Naive thymus-derived CD8-positive, alpha-beta T cell (primary cell): ENCODE data around the gene RND2. TPM values are rescaled to one million over a fixed set of nuclear protein-coding genes. Genes with fewer than 3 reads are reported as not detected.
"Not testable (repeated sequence)": the region's sequence is repeated elsewhere in the genome, so short reads cannot be mapped to it uniquely, and the experiment has no call there.

ENCODE experiments used
- ATAC-seq, 2 donors: fragments of 150-1000 bp; cut with Tn5 transposase in 1 of 2; sonication (Bioruptor Pico), chemical (Tn5 transposase) in 1 of 2; 1 replicate in 1 of 2; 2 replicates in 1 of 2; pipeline ENCODE4 v1.10.0; 2021; ENCODE audit warnings: mild to moderate bottlenecking in 2 of 2, moderate library complexity in 2 of 2
- POLR2A ChIA-PET: fragments of 350-600 bp; sonication (Branson Sonifier 250); formaldehyde crosslinking; loops from one replicate; lab custom pipeline; 2021; ENCODE audit warnings: antibody characterized with exemption; lab: Charles Lee
- DNase-seq, 10 donors: peaks; one replicate each; pipeline versions ENCODE4 v3.0.0 to v3.0.0-alpha.2; 2020 to 2022
- H3K27ac Mint-ChIP-seq, 10 donors: one replicate each; pipeline ENCODE4 v1.8.0; 2020 to 2022; ENCODE audit warnings: mild to moderate bottlenecking in 10 of 10, mixed read lengths in 10 of 10, moderate library complexity in 4 of 10, inconsistent platforms in 1 of 10
- H3K27me3 Mint-ChIP-seq, 5 donors: one replicate each; pipeline ENCODE4 v1.8.0; 2021 to 2022; ENCODE audit warnings: mixed read lengths in 5 of 5
- H3K36me3 Mint-ChIP-seq, 3 donors: one replicate each; pipeline ENCODE4 v1.8.0; 2020 to 2022; ENCODE audit warnings: mixed read lengths in 3 of 3, mild to moderate bottlenecking in 2 of 3, inconsistent platforms in 1 of 3
- H3K4me1 Mint-ChIP-seq, 4 donors: one replicate each; pipeline ENCODE4 v1.8.0; 2021 to 2022; ENCODE audit warnings: mixed read lengths in 4 of 4
- H3K4me3 Mint-ChIP-seq, 10 donors: one replicate each; pipeline ENCODE4 v1.8.0; 2020 to 2022; ENCODE audit warnings: mild to moderate bottlenecking in 10 of 10, mixed read lengths in 10 of 10, moderate library complexity in 6 of 10, inconsistent platforms in 1 of 10
- H3K9me3 Mint-ChIP-seq, 9 donors: one replicate each; pipeline ENCODE4 v1.8.0; 2020 to 2022; ENCODE audit warnings: mixed read lengths in 9 of 9, mild to moderate bottlenecking in 3 of 9, inconsistent platforms in 1 of 9, moderate library complexity in 1 of 9
- polyA plus RNA-seq, 3 donors: library from polyadenylated mRNA; unstranded; fragments of 300-500 nt; fragmentation: Illumina TruSeq; gene quantifications; one replicate each; pipeline ENCODE4 v1.2.3, GENCODE V29; 2021
- total RNA-seq, 8 experiments: library from RNA in 2 of 8; stranded (reverse) in 2 of 8; gene quantifications; one replicate each; pipeline ENCODE4 v1.2.3 and lab custom pipeline; 2021 to 2026

The RND2 gene, protein sequence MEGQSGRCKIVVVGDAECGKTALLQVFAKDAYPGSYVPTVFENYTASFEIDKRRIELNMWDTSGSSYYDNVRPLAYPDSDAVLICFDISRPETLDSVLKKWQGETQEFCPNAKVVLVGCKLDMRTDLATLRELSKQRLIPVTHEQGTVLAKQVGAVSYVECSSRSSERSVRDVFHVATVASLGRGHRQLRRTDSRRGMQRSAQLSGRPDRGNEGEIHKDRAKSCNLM
- total RNA-seq (under 1 TPM in 1 of 2 experiments, not detected in 1; 0.16 TPM), polyA plus RNA-seq (under 1 TPM in 2 of 3 donors, not detected in 1; 0.08 to 0.09 TPM), total RNA-seq (lab: John Stamatoyannopoulos, UW) (0 to 0.81 (median 0.32) reads per million in 6 experiments)

DNA sequence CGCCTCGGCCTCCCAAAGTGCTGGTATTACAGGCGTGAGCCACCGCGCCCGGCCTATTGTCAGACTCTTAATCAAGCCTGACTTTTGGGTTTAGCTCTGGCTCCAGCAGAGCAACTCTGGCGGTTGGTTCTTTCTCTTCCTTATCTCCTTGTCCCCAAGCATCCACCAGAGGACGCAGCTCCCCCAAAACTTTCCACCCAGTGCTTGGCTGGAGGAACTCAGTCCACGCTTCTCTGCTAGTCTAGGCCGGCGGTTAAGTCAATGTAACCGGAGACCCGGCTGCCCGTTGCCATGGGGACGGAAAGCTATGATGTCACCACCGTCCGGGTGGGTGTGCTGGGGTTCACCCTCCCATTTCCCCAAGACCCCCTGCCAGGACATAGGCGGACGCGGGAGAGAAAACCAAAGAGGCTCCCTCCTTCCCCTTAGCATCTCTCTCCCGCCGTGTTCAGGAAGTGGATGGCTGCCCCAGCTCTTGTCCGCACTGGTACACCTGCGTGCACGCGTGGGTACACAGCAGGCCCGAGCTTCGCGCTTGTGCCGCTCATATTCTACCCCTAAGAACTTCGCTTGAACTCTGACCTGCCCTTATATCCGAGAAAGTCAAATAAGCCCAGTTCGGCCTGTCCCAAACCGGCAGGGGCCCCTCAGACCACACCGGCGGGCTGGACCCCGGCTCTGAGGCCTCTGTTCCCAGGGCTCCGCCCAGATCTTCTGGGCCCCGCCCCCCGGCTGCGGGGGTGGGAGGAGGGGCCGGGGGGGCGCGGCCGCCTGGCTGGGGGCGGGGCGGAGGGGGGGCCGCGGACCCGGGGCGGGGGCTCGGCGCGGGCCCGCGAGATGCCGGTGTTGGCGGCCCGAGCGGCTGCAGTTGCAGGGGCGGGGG lies at the start of gene RND2:
Gene RND2 (plus strand): TSS at position 825 of the 883 bp plus-strand sequence. CDS start 117 bp downstream, outside the sequence.
- H3K36me3 Mint-ChIP-seq = no peaks in the 10 kb centered on the region
- ATAC-seq = peak; percentile 66
- H3K4me1 Mint-ChIP-seq = peaks cover 18 to 38% (median 27%) of the 10 kb centered on the region in 4 donors
- DNase-seq = peak; percentile 72 to 93 (median 78)
- H3K4me3 Mint-ChIP-seq = peak within 1 kb of the TSS; percentile 84 to 95 (median 92)
- H3K9me3 Mint-ChIP-seq = no peaks in the 10 kb centered on the region
- H3K27ac Mint-ChIP-seq = peak within 1 kb of the TSS; percentile 85 to 96 (median 94)
- POLR2A ChIA-PET = interaction anchor here (0.5 to 3.8 kb wide), 14 partner anchors 12 to 344 kb away, joined by 3 to 29 read pairs (median 4); partner anchors contain the start of genes IFI35, NBR1, RPL27 and TMEM106A
- no peaks in the 10 kb centered on the region for H3K27me3 Mint-ChIP-seq

DNA sequence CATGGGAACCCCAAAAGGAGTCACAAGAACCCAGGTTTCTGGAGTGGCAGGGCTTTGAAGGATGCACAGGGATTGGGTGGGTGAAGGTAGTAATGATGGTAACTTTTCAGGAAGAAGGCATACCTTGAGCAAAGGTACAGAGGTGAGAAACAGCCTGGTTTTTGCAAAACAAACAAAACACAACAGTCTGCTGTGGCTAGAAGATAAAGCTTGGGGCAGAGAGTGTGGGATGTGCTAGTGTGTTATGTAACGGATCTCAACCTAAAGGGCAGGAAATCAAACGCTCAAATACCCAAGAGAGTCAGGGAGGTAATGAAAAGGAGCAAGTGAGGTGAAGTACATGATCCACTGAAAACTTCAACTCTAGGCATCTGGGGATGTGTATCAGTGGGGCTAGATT lies 49.8 kb upstream of the RND2 start:
- DNase-seq (no peak), ATAC-seq (no peak)
- peaks cover 0 to 2% (median 0%) of the 10 kb centered on the region in 5 donors for H3K27me3 Mint-ChIP-seq
- no peak overlapping the region for H3K4me3 Mint-ChIP-seq
- no peaks in the 10 kb centered on the region for H3K36me3 Mint-ChIP-seq
- H3K4me1 Mint-ChIP-seq = peaks cover 5 to 14% (median 12%) of the 10 kb centered on the region in 4 donors
- POLR2A ChIA-PET = interaction anchor here (0.7 to 1.2 kb wide), 2 partner anchors 196 to 1321 kb away, joined by 3 read pairs; partner anchors contain the start of gene NBR1
- no peaks in the 10 kb centered on the region for H3K9me3 Mint-ChIP-seq
- H3K27ac Mint-ChIP-seq = peak overlapping the region in 2 of 10 donors; percentile 48 to 83

DNA sequence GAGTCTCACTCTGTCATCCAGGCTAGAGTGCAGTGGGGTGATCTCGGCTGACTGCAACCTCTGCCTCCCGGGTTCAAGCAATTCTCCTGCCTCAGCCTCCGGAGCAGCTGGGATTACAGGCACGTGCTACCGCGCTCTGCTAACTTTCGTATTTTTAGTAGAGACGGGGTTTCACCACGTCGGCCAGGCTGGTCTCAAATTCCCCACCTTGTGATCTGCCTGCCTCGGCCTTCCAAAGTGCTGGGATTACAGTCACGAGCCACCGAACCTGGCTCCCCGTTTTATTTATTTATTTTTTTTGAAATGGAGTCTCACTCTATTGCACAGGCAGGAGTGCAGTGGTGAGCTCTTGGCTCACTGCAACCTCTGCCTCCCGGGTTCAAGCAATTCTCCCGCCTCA lies 49.3 kb upstream of the RND2 start:
- H3K27ac Mint-ChIP-seq = peak overlapping the region in 1 of 10 donors; percentile 14
- H3K27me3 Mint-ChIP-seq, H3K4me3 Mint-ChIP-seq, ATAC-seq, DNase-seq, H3K36me3 Mint-ChIP-seq, H3K9me3 Mint-ChIP-seq, POLR2A ChIA-PET: not testable (repeated sequence)
- H3K4me1 Mint-ChIP-seq = peaks cover 7 to 19% (median 14%) of the 10 kb centered on the region in 4 donors

DNA sequence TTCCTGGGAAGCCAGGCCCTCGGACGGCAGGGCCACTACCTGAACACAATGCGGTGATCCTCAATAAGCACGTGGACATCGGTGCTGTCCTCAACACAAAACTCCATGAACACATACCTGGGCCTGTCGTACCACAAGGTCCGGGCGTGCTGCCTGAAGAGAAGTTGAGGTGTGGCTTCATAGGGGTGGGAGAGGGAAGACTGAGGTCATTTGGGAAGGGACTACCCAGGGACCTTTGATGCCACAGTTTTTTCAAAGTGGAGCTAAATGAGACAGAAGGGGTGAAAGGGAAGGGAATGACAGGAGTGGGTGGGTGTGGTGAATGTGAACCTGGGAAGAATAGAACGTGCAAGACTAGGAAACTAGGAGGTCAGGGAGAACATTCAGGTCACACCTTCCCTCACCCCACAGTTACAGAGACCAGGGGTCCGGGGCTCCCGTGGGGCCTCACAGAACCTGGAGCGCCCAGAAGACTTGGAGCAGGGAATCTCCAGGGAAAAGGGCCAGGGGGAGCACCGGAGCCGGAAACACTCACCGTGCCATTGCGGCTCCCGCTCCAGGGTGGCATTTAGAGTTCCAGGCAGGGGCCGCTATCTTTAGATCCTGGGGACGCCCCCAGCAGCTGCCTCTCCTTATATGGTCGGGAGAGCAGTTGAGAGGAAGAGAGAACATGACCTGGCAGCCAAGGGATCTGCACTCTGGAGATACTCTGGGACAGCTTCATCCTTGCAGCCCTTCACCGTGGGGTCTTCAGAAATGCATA lies 45.3 kb upstream of the RND2 start, which contains the start of gene PTGES3L:
Gene PTGES3L (minus strand): TSS at position 570 of the 763 bp plus-strand sequence. CDS start 27 bp downstream, at position 543.
- Mint-ChIP-seq H3K27me3 (no peaks in the 10 kb centered on the region), H3K36me3 (peaks cover 0 to 10% (median 2%) of the 10 kb centered on the region in 3 donors), H3K4me1 (peaks cover 16 to 45% (median 37%) of the 10 kb centered on the region in 4 donors), H3K4me3 (peak within 1 kb of the TSS; percentile 91 to 100 (median 98)), H3K27ac (peak within 1 kb of the TSS; percentile 92 to 99 (median 96)), H3K9me3 (no peaks in the 10 kb centered on the region)
- ATAC-seq (peak; percentile 36 to 47), DNase-seq (peak in 4 of 10 donors; percentile 12 to 70 (median 22))
- POLR2A ChIA-PET = interaction anchor here (0.9 to 2.9 kb wide), 5 partner anchors 11 to 156 kb away, joined by 3 to 18 read pairs (median 5); partner anchors contain the start of genes BECN1 and RPL27

DNA sequence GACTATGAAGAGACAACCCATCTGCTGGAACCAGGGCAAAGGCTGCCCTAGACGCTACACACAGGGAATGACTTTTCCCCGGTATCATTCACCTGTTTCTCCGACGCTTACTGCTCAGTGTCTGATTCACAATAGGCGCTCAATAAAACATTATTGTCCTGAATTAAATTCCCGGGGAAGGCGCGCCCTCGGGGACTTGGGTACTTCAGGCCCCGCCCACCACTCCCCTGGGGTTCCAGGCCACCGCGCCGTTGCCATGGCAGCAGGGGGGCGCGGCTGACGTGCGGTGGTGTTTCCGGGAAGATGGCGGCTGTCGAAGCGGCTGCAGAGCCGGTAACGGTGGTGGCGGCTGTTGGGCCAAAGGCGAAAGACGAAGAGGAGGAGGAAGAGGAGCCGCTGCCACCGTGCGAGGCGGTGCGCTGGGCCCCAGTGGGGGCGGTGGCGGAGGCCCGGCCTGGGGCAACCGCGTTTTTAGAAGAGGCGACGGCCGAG lies 44.7 kb upstream of the RND2 start, which contains the start of gene RUNDC1:
Gene RUNDC1 (plus strand): TSS at position 292 of the 492 bp plus-strand sequence. CDS start 12 bp downstream, at position 304.
- H3K27me3 Mint-ChIP-seq = no peaks in the 10 kb centered on the region
- H3K4me1 Mint-ChIP-seq = peaks cover 16 to 51% (median 39%) of the 10 kb centered on the region in 4 donors
- ATAC-seq (peak; percentile 85 to 90), DNase-seq (peak; percentile 85 to 94 (median 89))
- H3K9me3 Mint-ChIP-seq = no peaks in the 10 kb centered on the region
- H3K36me3 Mint-ChIP-seq = peaks cover 0 to 16% (median 2%) of the 10 kb centered on the region in 3 donors
- H3K4me3 Mint-ChIP-seq = peak within 1 kb of the TSS; percentile 91 to 100 (median 98)
- peak within 1 kb of the TSS; percentile 92 to 99 (median 96) for H3K27ac Mint-ChIP-seq
- POLR2A ChIA-PET = interaction anchor here (0.8 to 2.9 kb wide), 6 partner anchors 12 to 380 kb away, joined by 3 to 18 read pairs (median 4); partner anchors contain the start of genes BECN1 and RPL27

DNA sequence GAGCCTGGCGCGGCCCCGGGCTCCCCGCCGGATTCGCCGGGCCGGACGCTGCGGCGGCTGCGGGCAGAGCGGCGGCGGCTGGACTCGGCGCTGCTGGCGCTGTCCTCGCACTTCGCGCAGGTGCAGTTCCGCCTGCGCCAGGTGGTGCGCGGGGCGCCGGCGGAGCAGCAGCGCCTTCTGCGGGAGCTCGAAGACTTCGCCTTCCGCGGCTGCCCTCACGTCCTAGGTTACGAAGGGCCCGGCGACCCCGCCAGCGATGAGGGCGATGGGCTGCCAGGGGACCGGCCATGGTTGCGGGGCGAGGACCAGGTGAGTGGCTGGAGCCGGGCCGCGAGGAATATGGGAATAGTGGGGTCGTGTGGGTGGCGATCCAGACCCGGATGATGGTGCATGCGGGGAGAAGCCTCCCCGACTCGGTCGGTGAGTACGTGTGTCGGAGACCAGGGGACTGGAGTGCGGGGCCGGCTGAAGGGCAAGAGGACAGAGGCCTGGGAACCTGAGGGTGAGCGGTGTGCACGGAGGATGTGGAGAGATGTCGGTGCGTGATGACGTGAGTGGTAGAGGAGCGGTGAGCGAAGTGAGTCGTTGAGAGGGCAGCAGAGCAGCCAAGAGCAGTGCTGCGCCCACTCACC lies 44.1 kb upstream of the RND2 start:
- POLR2A ChIA-PET = interaction anchor here (0.6 to 2.9 kb wide), 4 partner anchors 17 to 386 kb away, joined by 3 to 18 read pairs (median 4); partner anchors contain the start of gene RPL27
- peak overlapping the region; percentile 91 to 97 (median 94) for H3K4me3 Mint-ChIP-seq

DNA sequence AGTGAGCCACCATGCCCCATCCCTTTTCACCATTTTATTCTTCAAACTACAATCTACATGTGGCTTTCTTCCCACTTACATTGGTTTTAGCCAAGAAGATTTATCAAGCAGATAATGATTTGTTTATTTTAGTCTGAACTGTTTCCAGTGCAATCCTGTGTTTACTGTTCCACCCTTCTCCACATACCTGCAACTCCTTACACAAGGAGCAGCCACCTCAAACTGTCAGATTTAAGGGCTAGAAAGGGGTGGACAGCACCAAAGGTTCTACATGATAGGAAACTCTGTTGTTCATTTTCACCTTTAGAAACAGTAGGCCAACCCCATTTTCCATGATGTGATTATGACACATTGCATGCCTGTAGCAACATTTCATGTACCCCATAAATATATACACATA lies 42.8 kb upstream of the RND2 start:
- Mint-ChIP-seq H3K4me1 (peaks cover 16 to 61% (median 40%) of the 10 kb centered on the region in 4 donors), H3K4me3 (peak overlapping the region in 9 of 10 donors; percentile 25 to 97 (median 94)), H3K27me3 (no peaks in the 10 kb centered on the region), H3K36me3 (peaks cover 0 to 33% (median 5%) of the 10 kb centered on the region in 3 donors), H3K27ac (peak overlapping the region in 6 of 10 donors; percentile 37 to 96 (median 57)), H3K9me3 (no peaks in the 10 kb centered on the region)
- DNase-seq = no peak
- POLR2A ChIA-PET = no interaction called here
- no peak for ATAC-seq

More for the DNA sequence above, 44.1 kb upstream of the RND2 start:
- H3K27me3 Mint-ChIP-seq = no peaks in the 10 kb centered on the region
- no peaks in the 10 kb centered on the region for H3K9me3 Mint-ChIP-seq
- peak; percentile 77 to 81 for ATAC-seq
- peaks cover 0 to 21% (median 5%) of the 10 kb centered on the region in 3 donors for H3K36me3 Mint-ChIP-seq
- H3K27ac Mint-ChIP-seq = peak overlapping the region; percentile 75 to 99 (median 94)
- peak; percentile 26 to 72 (median 48) for DNase-seq
- peaks cover 16 to 57% (median 40%) of the 10 kb centered on the region in 4 donors for H3K4me1 Mint-ChIP-seq

DNA sequence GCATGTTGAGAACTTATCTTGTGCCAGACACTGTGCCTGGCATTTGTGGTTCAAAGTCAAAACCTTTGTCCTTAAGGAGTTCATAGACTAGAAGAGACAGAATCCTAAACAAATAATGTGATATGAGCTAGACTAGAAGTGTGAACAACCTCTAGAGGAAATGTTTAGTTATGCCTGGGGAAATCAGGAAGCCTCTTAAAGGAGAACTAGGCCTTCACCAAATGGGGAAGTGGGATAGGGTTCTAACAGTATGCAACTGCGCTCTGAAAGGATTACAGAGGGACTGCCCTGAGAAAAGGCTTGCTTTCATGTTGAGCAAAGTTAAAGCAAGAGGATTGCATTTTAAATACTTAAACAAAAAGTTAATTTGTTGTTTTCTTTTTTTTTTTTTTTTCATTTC lies 39.8 kb upstream of the RND2 start:
- ATAC-seq (no peak), DNase-seq (peak in 1 of 10 donors; percentile 17)
- POLR2A ChIA-PET = interaction anchor here (0.6 to 2.1 kb wide), 2 partner anchors 13 to 414 kb away, joined by 4 to 17 read pairs; partner anchors contain the start of gene RPL27
- Mint-ChIP-seq H3K4me3 (peak overlapping the region in 1 of 10 donors; percentile 63), H3K36me3 (peaks cover 4 to 62% (median 21%) of the 10 kb centered on the region in 3 donors), H3K27me3 (no peaks in the 10 kb centered on the region), H3K9me3 (no peaks in the 10 kb centered on the region), H3K27ac (peak overlapping the region in 3 of 10 donors; percentile 17 to 81 (median 72)), H3K4me1 (peaks cover 11 to 51% (median 28%) of the 10 kb centered on the region in 4 donors)

DNA sequence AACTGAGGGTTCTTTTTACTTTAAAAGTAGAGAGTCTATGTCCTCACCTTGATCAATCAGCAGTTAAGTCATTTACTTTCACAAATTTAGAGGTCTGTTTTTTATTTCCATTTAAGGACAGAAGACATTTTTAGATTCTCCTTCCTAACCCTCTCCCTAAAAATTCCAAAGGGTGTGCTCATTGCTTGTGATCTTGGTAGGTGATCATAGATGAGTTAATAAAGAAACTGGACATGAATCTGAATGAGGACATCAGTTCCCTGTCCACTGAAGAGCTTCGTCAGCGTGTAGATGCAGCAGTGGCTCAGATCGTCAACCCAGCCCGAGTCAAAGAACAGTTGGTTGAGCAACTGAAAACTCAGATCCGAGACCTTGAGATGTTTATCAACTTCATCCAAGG lies 35.9 kb upstream of the RND2 start:
- peaks cover 0 to 24% (median 6%) of the 10 kb centered on the region in 4 donors for H3K4me1 Mint-ChIP-seq
- POLR2A ChIA-PET = no interaction called here

DNA sequence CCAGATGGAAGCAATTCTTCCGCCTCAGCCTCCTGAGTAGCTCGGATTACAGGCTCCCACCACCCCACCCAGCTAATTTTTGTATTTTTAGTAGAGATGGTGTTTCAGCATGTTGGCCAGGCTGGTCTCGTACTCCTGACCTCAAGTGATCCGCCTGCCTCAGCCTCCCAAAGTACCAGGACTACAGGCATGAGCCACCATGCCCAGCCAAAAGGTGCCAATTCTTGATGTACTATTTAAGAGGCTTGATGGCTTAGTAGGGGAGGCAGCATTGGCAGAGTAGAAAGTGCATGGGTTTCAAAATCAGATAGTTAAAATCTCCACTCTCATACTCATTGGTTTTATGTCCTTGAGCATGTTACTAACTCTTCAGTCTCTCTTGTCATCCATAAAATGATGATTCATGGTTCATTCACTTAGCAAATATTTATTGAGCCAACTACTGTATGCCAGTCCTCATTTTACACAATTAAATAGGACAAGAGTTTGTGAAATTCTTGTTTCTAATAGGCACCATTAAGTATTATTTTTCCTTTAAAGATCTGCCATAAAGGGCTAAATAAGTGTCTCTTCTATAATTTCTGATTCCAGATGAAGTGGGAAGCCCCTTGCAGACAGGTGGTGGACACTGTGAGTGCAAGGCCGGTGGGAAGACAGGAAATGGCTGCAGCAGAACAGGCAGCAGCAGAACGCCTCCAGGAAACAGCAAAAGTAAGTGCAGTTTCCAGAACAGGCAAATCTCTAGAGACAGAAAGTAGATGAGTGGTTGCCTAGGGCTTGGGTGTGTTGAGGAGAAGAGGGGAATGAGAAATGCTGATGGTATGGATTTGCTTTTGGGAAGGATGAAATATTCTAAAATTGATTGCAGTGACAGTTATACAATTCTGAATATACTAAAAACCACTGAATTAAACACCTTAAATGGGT lies 35.0 kb upstream of the RND2 start:
- Mint-ChIP-seq H3K4me3 (no peak overlapping the region), H3K27ac (peak overlapping the region in 2 of 10 donors; percentile 20), H3K4me1 (peaks cover 0 to 16% (median 4%) of the 10 kb centered on the region in 4 donors), H3K27me3 (no peaks in the 10 kb centered on the region), H3K9me3 (no peaks in the 10 kb centered on the region), H3K36me3 (peaks cover 5 to 78% (median 24%) of the 10 kb centered on the region in 3 donors)
- no peak for DNase-seq
- POLR2A ChIA-PET = no interaction called here
- ATAC-seq = no peak

More for the DNA sequence above, 35.9 kb upstream of the RND2 start:
- no peaks in the 10 kb centered on the region for H3K27me3 Mint-ChIP-seq
- H3K27ac Mint-ChIP-seq = peak overlapping the region in 1 of 10 donors; percentile 75
- no peaks in the 10 kb centered on the region for H3K9me3 Mint-ChIP-seq
- H3K4me3 Mint-ChIP-seq = no peak overlapping the region
- ATAC-seq (no peak), DNase-seq (no peak)
- H3K36me3 Mint-ChIP-seq = peaks cover 5 to 86% (median 27%) of the 10 kb centered on the region in 3 donors
